Sigmoid colon (tissue), 4 donors: ENCODE data around the gene HTR2A.

Experiments
- EP300 ChIP-seq, 4 donors: sonication (generic); formaldehyde crosslinking; IDR thresholded peaks; one replicate each; pipeline ENCODE4 v1.6.1; 2017; ENCODE audit warnings: antibody characterized with exemption in 4 of 4
- POLR2A ChIP-seq, 2 donors: fragments of 450-650 bp; IDR thresholded peaks; one replicate each; pipeline ENCODE4 v1.6.1; 2016; ENCODE audit warnings: antibody characterized with exemption in 2 of 2, mild to moderate bottlenecking in 2 of 2, moderate library complexity in 2 of 2
- POLR2AphosphoS5 ChIP-seq, 4 donors: sonication (generic); formaldehyde crosslinking; IDR thresholded peaks; one replicate each; pipeline ENCODE4 v1.6.1; 2017; ENCODE audit warnings: antibody characterized with exemption in 4 of 4
- TF ChIP-seq, protein P1 (sequence below), 4 experiments: fragments of 450-650 bp in 3 of 4; fragments of 200-600 bp in 1 of 4; IDR thresholded peaks; one replicate each; pipeline ENCODE4 v1.5.1; 2016 to 2019; ENCODE audit warnings: antibody characterized with exemption in 4 of 4, mild to moderate bottlenecking in 3 of 4, moderate library complexity in 2 of 4

DNA sequence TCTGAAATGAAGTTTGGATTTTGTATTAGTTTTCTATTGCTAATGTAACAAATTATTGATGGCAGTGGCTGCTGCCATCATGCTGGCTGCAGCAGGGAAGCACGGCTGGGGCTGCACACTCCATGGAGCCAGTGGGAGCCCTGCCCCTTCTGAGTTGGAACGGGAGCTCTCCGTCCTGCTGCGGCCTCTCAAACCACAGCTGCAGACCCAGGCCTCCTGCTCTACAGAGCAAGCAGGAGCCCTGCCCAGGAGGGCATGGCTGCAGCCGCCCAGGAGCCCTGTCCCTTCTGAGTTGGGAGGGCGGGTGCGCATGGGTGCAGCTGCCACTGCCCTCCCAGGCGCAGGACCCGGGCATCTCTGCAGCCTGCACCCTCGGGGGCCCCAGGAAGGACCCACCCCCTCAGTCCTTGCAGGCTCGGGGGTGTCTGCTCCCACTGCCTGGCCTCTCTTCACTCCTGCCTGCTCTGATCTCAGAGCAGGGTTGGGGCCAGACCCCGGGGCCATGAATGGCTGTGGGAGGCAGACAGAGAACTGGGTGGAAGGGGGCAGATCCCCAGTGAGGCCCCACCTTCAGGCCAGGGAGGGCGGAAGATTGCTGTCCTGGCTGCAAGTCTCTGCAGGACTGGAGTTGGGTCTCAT is 78.9 kb downstream of the HTR2A start:
- no peak for TF ChIP-seq POLR2AphosphoS5 (IDR thresholded peaks at IDR 0.05)
- TF ChIP-seq, protein P1, sequence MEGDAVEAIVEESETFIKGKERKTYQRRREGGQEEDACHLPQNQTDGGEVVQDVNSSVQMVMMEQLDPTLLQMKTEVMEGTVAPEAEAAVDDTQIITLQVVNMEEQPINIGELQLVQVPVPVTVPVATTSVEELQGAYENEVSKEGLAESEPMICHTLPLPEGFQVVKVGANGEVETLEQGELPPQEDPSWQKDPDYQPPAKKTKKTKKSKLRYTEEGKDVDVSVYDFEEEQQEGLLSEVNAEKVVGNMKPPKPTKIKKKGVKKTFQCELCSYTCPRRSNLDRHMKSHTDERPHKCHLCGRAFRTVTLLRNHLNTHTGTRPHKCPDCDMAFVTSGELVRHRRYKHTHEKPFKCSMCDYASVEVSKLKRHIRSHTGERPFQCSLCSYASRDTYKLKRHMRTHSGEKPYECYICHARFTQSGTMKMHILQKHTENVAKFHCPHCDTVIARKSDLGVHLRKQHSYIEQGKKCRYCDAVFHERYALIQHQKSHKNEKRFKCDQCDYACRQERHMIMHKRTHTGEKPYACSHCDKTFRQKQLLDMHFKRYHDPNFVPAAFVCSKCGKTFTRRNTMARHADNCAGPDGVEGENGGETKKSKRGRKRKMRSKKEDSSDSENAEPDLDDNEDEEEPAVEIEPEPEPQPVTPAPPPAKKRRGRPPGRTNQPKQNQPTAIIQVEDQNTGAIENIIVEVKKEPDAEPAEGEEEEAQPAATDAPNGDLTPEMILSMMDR (IDR thresholded peaks at IDR 0.05): no peak
- TF ChIP-seq EP300 (IDR thresholded peaks at IDR 0.05): no peak
- no peak for TF ChIP-seq POLR2A (IDR thresholded peaks at IDR 0.05)
